GM12865 (cell line): ENCODE measurements around the gene ABHD17C.
A peak's percentile ranks its signal among the peaks of the same experiment; 100 is the strongest.

Experiments
- DNase-seq: peaks from one replicate; pipeline ENCODE4 v3.0.0; 2010; ENCODE audit warnings: low read depth
- H3K4me3 ChIP-seq: 2 replicates; pipeline ENCODE4 v1.5.1; 2011; ENCODE audit warnings: mild to moderate bottlenecking, low read depth, low read length, control low read depth
- TF ChIP-seq, protein P1 (sequence below): IDR thresholded peaks from 2 replicates; pipeline ENCODE4 v1.5.1; 2011; ENCODE audit warnings: low read length, control low read depth, low read depth, inconsistent platforms; ENCODE audit not compliant: insufficient read depth; ENCODE audit errors: missing control alignments

The ABHD17C gene

DNA sequence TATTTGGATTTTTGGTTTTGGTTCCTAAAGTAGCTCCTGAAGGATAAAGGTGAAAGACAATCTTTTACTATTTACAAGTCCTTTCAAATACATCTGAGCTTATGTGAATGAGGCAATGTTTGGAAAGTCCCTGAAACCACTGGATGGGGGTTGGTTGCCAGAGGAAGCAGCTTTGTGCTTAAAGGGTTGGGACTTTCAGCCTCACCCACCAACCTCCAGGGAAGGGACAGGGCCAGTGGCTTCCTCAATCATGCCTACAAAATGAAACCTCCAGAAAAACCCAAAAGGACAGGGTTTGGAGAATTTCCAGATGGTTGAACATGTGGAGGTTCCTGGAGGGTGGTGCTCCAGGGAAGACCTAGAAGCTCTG is 20.9 kb upstream of the ABHD17C start:
- TF ChIP-seq, protein P1, sequence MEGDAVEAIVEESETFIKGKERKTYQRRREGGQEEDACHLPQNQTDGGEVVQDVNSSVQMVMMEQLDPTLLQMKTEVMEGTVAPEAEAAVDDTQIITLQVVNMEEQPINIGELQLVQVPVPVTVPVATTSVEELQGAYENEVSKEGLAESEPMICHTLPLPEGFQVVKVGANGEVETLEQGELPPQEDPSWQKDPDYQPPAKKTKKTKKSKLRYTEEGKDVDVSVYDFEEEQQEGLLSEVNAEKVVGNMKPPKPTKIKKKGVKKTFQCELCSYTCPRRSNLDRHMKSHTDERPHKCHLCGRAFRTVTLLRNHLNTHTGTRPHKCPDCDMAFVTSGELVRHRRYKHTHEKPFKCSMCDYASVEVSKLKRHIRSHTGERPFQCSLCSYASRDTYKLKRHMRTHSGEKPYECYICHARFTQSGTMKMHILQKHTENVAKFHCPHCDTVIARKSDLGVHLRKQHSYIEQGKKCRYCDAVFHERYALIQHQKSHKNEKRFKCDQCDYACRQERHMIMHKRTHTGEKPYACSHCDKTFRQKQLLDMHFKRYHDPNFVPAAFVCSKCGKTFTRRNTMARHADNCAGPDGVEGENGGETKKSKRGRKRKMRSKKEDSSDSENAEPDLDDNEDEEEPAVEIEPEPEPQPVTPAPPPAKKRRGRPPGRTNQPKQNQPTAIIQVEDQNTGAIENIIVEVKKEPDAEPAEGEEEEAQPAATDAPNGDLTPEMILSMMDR: no peak
- peak; percentile 73 for DNase-seq
- H3K4me3 ChIP-seq: no peak overlapping the region

DNA sequence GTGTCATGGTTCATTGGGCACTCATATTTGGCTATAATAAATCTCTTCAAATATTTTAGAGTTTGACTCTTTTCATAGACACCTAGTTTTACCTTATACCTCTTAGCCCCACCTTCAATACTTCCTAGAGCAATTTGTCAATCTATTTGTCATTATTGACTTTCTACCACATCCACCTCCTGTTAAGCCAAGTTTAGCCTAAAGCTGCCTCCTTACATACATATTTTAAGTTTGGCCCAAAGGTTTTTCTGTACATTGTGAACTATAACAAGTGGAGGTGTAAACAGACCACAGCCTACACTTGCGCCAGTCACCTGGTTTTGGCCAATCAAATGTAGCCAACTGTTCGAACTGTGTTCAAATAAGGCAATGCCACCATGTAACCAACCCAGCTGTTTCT is 18.1 kb upstream of the ABHD17C start:
- H3K4me3 ChIP-seq: no peak overlapping the region
- TF ChIP-seq, protein P1: no peak
- DNase-seq: no peak

DNA sequence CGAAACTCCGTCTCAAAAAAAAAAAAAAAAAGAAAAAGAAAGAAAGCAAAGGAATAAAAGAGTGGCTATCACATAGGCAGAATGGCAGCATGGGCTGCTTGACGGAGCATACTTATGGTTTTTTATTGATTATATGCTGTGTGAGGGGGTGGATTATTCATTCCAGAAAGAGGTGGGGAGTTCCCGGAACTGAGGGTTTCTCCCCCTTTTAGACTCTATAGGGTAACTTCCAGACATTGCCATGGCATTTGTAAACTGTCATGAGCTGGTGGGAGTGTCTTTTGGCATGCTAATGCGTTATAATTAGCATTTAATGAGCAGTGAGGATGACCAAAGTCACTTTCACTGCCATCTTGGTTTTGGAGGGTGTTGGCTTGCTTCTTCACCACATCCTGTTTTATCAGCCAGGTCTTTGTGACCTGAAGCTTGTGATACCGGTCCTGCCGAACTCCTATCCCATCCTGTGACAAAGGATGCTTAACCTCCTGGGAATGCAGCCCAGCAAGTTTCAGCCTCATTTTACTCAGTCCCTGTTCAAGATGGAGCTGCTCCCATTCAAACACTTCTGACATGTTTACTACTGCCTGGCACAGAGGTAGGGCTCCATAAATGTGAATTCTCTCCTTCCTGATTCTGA is 15.8 kb upstream of the ABHD17C start:
- DNase-seq: peak; percentile 30
- H3K4me3 ChIP-seq: no peak overlapping the region
- TF ChIP-seq, protein P1: no peak

DNA sequence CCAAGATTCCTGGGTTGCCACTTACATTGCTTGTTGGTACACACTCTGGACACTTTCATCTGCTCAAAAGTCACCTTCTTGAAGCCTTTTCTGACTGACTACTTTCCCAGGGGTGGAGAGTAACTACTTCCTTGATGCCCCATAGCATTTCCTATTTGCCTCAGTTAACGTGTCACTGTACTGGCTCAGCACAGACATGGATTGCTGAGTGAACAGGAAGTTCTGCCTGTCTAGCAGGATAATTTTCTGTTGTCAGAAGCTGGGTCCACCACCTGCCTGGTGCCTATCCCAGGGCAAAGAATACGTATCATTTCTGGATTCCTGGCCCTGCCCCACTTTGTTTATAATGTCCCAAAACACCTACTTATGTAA is 15.3 kb upstream of the ABHD17C start:
- DNase-seq: no peak
- TF ChIP-seq, protein P1: no peak

DNA sequence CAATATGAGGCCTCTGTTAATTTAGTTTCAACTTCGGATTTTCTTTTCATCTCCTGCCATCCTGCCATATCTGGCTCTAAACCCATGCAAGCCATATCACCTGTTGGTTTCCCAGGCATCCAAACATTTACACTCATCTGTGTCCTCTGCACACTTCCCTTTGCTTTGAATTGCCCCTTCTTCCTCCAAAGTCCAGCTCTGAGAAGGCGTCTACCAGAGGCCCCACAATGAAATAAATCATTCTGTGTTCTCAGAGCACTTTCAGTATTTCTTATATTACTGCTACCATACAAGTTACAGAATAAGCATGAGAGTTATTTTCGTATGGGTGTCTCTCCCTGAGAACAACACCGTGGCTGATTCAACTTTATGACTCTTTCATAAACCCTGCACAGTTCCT is 12.9 kb upstream of the ABHD17C start:
- TF ChIP-seq, protein P1: no peak
- no peak overlapping the region for H3K4me3 ChIP-seq
- DNase-seq: no peak

More for the DNA sequence above, 15.3 kb upstream of the ABHD17C start:
- H3K4me3 ChIP-seq: no peak overlapping the region

DNA sequence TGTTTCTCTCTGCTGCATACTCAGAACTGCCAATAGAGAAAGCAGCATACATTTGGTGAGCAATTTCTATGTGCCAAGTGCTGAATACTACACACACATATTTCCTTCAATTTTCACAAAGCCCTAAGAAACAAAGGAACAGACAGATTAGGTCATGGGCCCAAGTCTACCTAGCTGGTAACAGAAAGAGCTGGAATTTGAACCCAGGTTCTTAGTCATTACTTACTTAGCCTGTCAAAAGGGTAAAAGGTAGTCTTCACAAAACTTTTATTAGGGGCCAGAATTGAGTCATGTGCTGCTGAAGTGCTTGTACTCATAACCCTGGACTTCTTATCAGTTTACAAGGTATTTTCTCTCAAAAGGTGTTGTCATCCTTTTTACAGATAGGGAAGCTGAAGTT is 10.4 kb upstream of the ABHD17C start:
- DNase-seq: no peak
- TF ChIP-seq, protein P1: no peak
- H3K4me3 ChIP-seq: no peak overlapping the region

DNA sequence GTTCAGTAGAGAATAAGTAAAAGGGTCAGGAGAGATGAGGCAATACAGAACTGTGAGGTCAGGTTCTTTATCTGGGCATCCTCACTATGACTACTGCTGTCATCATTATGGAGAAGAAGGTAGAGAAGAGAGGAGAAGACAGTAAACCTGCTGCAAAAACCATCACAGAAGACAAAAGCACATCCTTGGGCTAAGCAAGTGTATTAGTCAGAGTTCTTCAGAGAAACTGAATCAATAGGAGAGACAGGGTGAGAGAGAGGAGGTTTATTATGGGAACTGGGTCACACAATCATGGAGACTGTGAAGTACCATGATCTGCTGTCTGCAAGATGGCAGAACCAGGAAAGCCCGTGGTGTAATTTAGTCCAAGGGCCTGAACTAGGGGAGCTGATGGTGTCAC is 9.5 kb upstream of the ABHD17C start:
- no peak overlapping the region for H3K4me3 ChIP-seq
- DNase-seq: no peak
- TF ChIP-seq, protein P1: no peak
